NCI-H524 treated with DMSO at 0.1 percent for 48 hours (cell line): ENCODE measurements around the gene TM9SF1.

Experiments used
- DNase-seq: peaks from one replicate; lab custom pipeline; 2025; lab: John Stamatoyannopoulos, UW

TM9SF1 gene

DNA sequence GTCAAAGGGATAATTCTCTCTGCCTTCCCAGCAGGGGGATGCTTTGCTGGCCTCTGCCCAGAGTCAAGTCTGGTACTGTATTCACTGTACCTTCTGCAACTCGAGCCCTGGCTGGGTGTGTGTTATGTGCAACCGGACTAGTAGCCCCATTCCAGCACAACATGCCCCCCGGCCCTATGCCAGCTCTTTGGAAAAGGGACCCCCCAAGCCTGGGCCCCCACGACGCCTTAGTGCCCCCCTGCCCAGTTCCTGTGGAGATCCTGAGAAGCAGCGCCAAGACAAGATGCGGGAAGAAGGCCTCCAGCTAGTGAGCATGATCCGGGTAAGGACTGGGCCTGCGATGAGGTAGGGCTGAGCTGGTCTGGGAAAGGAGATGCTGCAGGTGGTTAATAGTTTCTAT lies 44.7 kb downstream of the TM9SF1 start:
- DNase-seq, result no peak

DNA sequence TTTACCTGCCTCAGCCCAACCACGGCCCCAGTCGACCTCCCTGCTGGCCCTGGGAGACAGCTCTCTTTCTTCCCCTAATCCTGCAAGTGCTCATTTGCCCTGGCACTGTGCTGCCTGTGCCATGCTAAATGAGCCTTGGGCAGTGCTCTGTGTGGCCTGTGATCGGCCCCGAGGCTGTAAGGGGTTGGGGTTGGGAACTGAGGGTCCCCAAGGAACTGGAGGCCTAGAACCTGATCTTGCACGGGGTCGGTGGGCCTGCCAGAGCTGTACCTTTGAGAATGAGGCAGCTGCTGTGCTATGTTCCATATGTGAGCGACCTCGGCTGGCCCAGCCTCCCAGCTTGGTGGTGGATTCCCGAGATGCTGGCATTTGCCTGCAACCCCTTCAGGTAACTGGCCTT lies 45.2 kb downstream of the TM9SF1 start:
- no peak for DNase-seq

DNA sequence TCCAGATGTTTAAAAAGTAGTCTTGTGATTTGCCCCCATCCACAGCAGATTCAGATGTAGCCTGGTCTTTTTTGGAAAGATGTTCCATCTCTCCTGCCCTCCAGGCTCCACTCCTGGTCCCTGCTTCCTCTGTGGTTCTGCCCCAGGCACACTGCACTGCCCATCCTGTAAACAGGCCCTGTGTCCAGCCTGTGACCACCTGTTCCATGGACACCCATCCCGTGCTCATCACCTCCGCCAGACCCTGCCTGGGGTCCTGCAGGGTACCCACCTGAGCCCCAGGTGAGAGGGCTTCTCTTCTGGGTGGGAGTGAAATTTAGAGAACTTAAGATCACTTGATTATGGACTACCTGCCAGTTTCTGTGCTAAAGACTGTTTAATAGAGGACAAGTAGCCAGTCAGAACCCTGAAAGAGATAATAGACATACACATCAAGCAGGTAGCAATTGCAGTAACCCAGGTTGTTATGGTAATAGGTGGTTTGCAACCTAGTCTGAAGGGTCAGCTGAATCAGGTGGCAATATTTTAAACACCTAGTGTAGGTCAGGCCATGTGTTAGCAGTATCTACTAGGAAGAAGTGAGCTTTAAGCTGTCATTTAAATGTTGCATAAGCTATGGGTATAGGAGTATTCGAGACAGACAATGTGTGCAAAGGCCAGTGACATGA lies 45.8 kb downstream of the TM9SF1 start:
- no peak for DNase-seq

DNA sequence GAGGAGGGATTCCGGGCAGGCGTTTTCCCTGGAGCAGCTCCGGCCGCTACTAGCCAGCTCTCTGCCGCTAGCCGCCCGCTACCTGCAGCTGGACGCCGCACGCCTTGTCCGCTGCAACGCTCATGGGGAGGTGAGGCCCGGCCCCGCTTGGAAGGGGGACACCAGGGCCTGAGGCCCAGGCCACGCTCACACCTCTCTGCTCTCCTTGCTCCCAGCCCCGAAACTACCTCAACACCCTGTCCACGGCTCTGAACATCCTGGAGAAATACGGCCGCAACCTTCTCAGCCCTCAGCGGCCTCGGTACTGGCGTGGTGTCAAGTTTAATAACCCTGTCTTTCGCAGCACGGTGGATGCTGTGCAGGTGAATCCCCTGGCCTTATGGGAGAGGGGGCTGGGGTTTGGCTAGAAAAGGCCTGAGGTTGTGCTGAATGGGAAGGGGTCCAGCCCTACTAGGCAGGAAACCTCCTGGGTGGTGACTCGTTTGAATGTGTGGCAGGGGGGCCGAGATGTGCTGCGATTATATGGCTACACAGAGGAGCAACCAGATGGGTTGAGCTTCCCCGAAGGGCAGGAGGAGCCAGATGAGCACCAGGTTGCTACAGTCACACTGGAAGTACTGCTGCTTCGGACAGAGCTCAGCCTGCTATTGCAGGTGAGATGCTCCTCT lies 47.3 kb downstream of the TM9SF1 start:
- DNase-seq, result no peak

DNA sequence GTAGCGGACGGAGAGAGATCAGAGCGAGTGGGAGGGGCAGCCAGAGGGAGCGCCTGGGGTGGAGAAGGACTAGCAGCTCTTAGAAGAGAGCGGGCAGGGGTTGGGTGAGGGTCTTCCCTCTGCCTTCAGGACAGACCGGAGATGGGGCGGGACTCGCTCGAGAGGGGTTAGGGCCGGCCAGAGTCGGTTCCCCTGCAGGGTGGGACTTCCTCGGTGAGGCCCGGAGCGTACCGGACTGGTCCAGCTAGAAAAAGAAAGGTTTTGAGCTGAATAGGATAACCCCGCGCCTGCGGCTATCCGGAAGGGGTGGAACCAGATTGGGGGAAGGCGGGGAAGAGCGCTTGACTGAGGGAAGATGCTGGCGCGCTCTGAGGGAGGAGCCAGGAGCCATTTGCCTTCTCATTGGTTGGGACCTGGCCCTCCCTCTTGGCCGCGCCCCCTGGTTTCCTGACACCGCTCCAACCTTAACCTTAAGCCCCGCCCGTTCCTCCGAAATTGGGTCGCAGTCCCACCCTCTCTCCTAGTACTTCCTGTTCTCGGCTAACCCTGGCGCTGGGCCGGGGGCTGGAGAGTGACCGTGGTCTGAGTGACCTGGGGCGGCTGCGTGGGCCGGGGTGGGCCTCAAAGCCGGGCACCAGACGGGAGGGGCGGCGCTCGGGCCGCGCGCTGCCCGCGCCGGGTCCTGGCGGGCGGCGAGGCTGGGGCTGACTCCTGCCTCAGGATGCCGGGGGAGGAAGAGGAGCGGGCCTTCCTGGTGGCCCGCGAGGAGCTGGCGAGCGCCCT lies 48.1 kb downstream of the TM9SF1 start, which contains the start of gene RNF31:
Gene RNF31 (plus strand): TSS at position 521 of the 783 bp plus-strand sequence. CDS start 201 bp downstream, at position 722.
- DNase-seq, result peak; percentile 96

DNA sequence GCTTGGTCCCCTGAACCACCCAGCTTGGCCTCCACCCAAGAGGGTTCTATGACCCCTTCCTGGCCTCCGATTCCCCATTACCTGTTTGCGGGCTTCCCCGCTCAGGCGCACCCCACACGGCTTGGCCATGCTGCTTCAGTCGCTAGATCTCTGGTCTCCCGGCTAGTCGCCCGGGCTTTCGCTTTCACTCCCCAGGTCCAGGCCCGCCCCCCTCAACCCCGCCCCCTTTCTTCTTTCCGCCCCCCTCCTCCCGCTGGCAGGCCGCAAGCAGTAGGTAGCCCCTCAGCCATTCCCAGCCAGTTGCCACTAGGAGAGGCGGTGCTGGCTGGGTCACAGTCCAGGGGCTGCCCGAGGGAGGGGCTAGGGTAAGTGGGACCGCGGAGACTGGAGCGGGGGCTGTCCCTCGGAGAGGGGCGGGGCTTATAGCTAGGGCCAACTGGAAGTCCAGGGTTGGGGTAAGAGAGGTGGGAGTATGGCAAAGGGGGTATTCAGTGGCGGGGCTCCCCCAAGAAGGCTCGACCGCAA lies 48.7 kb downstream of the TM9SF1 start, which contains the start of gene PSME2:
Gene PSME2 (minus strand): TSS at position 158 of the 525 bp plus-strand sequence. CDS start 29 bp downstream, at position 129.
- peak; percentile 93 for DNase-seq

DNA sequence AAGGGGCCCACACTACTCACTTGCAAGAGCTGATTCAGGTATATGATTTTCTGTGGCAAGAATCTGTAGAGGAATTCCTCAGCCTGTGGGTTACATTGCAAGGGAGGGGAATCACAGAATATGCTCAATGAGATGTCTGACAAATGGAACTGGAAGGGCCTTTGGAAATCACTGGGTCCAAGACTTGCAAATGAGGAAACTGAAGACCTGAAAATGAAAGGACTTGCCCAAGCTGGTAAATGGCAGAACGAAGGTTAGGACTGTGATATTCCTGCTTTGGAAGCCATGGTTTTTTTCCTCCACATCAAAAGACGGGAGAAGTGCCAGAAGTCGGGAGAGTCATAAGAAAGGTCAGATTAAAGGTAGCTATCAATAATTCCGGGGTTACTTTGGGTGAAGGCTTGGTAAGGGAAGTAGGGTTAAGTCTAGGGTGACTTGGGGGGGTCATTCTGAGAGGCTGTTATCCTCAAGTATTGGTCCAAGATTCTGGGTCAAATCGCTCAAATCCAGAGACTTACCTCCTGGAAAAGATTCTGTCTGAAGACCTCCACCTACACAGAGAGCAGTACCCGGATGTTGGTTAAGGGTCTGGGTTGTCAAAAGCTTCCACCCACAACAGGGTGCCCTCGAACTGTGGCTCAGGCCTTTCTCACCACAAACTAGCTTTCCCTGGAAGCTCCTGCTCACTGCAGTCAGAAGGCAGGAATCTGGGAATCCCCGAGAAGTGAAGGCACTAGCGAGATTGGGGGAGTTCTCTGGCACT lies 49.4 kb downstream of the TM9SF1 start:
- DNase-seq, result no peak

DNA sequence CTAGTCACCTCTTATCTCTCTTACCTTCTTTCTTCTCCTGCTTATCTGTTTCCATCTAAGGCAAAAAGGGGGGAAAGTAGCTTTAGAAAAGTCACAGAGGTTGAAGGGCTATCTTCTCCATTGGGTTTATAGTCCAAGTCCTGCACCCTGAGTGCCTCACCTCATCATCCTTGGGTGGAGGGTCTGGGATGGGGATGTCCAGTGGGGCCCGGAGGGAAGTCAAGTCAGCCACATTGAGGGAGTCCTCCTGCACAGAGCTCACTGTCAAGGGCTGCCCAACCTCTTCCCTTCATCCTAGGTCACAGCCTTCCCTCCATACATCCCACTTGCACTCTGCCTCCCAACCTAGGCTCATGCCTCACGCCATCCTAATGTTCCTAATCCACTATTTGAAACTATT lies 50.0 kb downstream of the TM9SF1 start:
- no peak for DNase-seq

DNA sequence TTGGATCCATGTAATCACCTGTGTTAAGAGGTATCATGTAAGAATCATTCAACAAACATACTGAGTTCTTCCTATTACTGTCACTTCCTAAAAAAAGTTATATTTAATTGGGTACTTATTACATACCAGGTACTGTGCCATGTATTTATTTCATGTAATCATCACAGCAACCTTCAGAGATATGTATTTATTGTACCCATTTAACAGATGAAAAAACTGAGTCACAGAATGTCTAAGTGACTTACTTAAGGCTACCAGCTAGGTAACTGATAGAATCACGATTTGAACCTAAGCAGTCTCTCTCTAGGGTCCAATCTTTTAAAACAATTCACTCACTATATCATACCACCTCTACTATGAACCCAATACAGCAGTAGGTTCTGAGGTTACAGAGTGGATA lies 50.8 kb downstream of the TM9SF1 start:
- DNase-seq, result no peak

DNA sequence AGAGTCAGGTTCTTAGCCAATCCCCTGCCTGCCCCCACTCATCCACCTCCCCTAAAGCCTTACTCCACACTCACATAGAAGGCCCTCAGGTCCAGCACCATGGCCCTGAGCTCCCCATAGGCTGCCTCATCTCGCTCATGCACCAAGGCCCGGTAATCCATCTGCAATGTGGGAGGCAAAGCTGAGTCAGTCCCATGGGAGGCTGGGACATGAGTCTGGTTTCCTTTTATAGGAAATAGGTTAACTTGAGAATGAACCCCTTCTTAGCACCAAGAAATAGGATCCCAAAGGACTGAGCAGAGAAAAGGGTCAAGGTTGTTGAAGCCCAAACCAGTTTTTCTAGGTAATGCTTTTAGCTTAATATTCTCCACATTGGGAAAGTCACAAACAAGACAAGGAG lies 51.7 kb downstream of the TM9SF1 start:
- no peak for DNase-seq

DNA sequence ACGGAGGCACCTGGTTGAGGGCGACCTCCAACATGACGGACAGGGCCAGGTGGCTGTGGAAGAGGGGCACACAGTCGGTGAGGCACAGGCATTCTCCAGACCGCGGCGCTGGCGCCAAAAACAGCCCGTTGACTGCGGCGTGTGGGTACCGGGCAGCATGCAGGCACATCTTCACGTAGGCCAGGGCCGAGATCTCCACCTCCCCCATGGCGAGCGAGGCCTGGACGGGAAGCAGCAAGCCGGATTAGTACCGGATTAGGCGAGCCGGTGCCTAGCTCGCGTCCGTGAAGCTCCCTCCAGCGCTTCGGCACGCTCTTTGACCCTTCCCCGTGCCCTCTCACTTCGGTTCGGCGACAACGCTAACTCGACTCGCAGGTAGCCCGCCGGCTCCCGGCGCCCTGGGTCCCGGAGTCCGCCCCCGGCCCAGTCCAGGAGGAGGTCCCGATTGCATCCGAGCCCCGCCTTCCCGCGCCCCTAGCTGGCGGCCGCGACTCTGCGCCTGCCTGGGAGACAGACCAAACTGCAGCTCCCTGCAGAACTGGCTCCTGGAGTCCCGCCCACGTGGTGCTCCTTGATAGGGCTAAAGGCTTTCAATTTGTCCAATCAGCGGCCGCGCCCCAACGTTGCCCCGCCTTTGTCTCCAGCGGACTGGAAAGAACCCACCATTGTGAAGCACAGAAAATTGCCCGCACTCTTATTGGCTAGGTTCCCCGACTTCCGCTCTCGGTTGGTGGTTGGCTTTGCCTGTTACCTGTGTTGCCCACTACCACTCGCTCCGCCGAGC lies 54.0 kb downstream of the TM9SF1 start, which contains the start of gene EMC9:
Gene EMC9 (minus strand): TSS at position 495 of the 784 bp plus-strand sequence. CDS start 287 bp downstream, at position 208.
- peak; percentile 100 for DNase-seq

DNA sequence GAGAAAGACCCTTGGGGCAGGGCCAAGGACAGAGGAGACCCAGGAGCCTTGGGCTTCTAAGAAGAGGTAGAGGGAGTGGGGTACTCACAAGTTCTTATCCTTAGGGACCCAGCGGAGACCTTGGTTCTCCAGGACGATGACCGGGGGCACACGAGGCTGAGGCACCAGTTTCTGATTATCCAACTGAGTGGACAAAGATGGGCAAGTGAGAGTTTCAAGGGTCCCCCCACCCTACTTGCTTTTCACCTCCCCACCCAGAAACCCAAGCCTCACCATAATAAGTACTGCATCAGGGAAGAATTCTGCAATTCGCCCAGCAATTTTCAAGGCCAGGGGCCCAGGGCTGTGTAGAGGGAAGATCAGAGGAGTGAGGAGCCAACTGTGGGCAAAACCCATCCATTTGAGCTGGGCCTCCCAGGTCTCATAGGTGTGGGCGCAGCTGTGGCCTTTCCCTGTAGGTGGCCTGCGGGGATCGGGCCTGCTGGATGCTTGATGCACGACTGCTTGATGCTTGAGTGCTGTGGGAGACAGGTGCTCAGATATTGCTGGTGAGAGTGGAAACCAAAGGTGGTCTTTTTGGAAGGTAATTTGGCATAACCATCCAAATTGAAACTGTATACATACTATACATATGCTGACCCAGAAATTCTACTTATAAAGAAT lies 55.8 kb downstream of the TM9SF1 start:
- no peak for DNase-seq
